Progenitor cell of endocrine pancreas (in vitro differentiated cells): ENCODE measurements around the gene UBIAD1. TPM values are rescaled to one million over a fixed set of nuclear protein-coding genes. Genes with fewer than 3 reads are reported as not detected.

ENCODE experiments used
- DNase-seq: peaks from one replicate; pipeline ENCODE4 v3.0.0; 2021; ENCODE audit warnings: low spot score; ENCODE audit not compliant: unreplicated experiment
- H3K27ac Mint-ChIP-seq: 2 replicates; pipeline ENCODE4 v1.8.0; 2021; ENCODE audit warnings: mild to moderate bottlenecking, moderate library complexity, mixed read lengths
- H3K27me3 Mint-ChIP-seq: 2 replicates; pipeline ENCODE4 v1.8.0; 2021; ENCODE audit warnings: mixed read lengths
- H3K36me3 Mint-ChIP-seq: 2 replicates; pipeline ENCODE4 v1.8.0; 2022; ENCODE audit warnings: mixed read lengths; ENCODE audit not compliant: insufficient read depth
- H3K4me1 Mint-ChIP-seq: 2 replicates; pipeline ENCODE4 v1.8.0; 2021; ENCODE audit warnings: low read depth, mixed read lengths
- H3K4me3 Mint-ChIP-seq: 2 replicates; pipeline ENCODE4 v1.8.0; 2021; ENCODE audit warnings: low read depth, mild to moderate bottlenecking, moderate library complexity, mixed read lengths
- H3K9me3 Mint-ChIP-seq: 2 replicates; pipeline ENCODE4 v1.8.0; 2021; ENCODE audit warnings: low read depth, mixed read lengths
- CTCF ChIP-seq: fragments of 200-600 bp; sonication (generic); IDR thresholded peaks from one replicate; pipeline ENCODE4 v1.5.0; 2021; ENCODE audit warnings: antibody characterized with exemption, mild to moderate bottlenecking; ENCODE audit not compliant: unreplicated experiment
- total RNA-seq: library from RNA; stranded (reverse); gene quantifications from 2 replicates; pipeline ENCODE4 v1.2.1, GENCODE V29; 2021

UBIAD1 gene
- total RNA-seq, 1 donor from 2014 or later, result 16.4 TPM

- Mint-ChIP-seq H3K4me1 (no peaks in the 10 kb centered on the region), H3K27me3 (peaks cover 17% of the 10 kb centered on the region), H3K36me3 (no peaks in the 10 kb centered on the region), H3K4me3 (no peak overlapping the region), H3K9me3 (no peaks in the 10 kb centered on the region), H3K27ac (no peak overlapping the region)
- no peak for DNase-seq
- no peak for TF ChIP-seq CTCF
Measured at GRCh38 chr1:11328444-11328843, 55.4 kb downstream of the UBIAD1 start.

GRCh38 chr1:11330411-11330810, 57.4 kb downstream of the UBIAD1 start:
- no peak for DNase-seq
- Mint-ChIP-seq H3K4me3 (no peak overlapping the region), H3K36me3 (no peaks in the 10 kb centered on the region), H3K27ac (no peak overlapping the region), H3K27me3 (peaks cover 11% of the 10 kb centered on the region), H3K9me3 (no peaks in the 10 kb centered on the region), H3K4me1 (no peaks in the 10 kb centered on the region)
- no peak for TF ChIP-seq CTCF

- no peak overlapping the region for H3K27ac Mint-ChIP-seq
- no peaks in the 10 kb centered on the region for H3K4me1 Mint-ChIP-seq
- no peak for DNase-seq
- no peak overlapping the region for H3K4me3 Mint-ChIP-seq
- TF ChIP-seq CTCF, result no peak
- peaks cover 11% of the 10 kb centered on the region for H3K27me3 Mint-ChIP-seq
- H3K9me3 Mint-ChIP-seq, result no peaks in the 10 kb centered on the region
- H3K36me3 Mint-ChIP-seq, result no peaks in the 10 kb centered on the region
Measured at GRCh38 chr1:11331036-11331944, 58.3 kb downstream of the UBIAD1 start.

- H3K27me3 Mint-ChIP-seq, result peaks cover 11% of the 10 kb centered on the region
- H3K4me1 Mint-ChIP-seq, result no peaks in the 10 kb centered on the region
- H3K4me3 Mint-ChIP-seq, result no peak overlapping the region
- DNase-seq, result no peak
- no peak for TF ChIP-seq CTCF
- no peaks in the 10 kb centered on the region for H3K9me3 Mint-ChIP-seq
- no peak overlapping the region for H3K27ac Mint-ChIP-seq
- H3K36me3 Mint-ChIP-seq, result no peaks in the 10 kb centered on the region
Measured at GRCh38 chr1:11331945-11332546, 59.0 kb downstream of the UBIAD1 start.

GRCh38 chr1:11333631-11334030, 60.6 kb downstream of the UBIAD1 start:
- H3K27ac Mint-ChIP-seq, result no peak overlapping the region
- DNase-seq, result no peak
- peaks cover 8% of the 10 kb centered on the region for H3K27me3 Mint-ChIP-seq
- H3K4me3 Mint-ChIP-seq, result no peak overlapping the region
- no peak for TF ChIP-seq CTCF
- no peaks in the 10 kb centered on the region for H3K36me3 Mint-ChIP-seq
- H3K4me1 Mint-ChIP-seq, result peaks cover 1% of the 10 kb centered on the region
- H3K9me3 Mint-ChIP-seq, result no peaks in the 10 kb centered on the region
